Measurements from ENCODE around the gene CHD6. TPM values are rescaled to one million over a fixed set of nuclear protein-coding genes. Genes with fewer than 3 reads are reported as not detected.

The CHD6 gene
- total RNA-seq, 6 experiments from 2014 or later, result 24.7 to 28.9 (median 27.1) TPM

DNA sequence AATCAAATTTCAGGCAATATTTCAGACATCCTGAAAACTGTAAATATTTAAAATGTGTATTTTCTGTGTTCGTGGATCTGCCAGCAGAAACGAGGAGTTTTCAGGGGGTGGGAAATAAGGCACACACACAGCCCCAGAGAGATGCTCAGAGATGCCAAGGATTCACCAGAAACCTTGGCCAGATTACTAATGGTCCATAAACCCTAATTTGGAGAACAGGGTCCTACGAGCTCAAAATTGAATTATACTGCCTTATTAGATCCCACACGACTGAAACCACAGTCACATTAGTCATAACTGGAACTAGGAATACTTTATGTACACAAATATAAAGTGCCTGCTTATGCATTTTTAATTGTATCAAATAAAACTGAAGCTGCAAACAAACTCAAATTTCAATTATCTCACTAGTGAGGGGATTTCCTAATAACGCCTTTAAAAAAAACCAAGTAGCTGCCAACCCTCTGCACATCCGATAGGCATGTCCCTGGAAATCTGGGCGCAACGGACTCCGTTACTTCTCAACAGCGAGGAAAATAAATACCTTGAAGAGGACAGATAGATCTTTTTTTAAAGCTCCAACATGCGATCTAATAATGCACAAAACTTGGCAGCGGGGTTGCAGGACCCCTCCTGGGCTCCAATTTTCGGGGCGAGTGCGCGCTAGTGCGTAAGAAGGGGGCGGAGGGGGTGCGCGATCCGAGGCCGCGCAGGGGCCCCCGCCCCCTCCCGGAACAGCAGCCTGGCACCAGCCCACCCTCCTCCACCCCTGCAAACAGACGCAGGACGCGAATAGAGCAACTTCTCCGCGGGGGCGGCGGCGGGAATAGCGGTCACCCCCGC, 897 bp downstream of the CHD6 start:
- peaks cover 44% of the 10 kb centered on the region for H3K4me1 Mint-ChIP-seq (ENCODE audit: low read depth)
- peaks cover 5% of the 10 kb centered on the region for H3K27me3 Mint-ChIP-seq (ENCODE audit: insufficient read depth)
- peak overlapping the region; percentile 76 for H3K27ac Mint-ChIP-seq
- no peaks in the 10 kb centered on the region for H3K9me3 Mint-ChIP-seq
- H3K36me3 Mint-ChIP-seq (ENCODE audit: low read depth), result no peaks in the 10 kb centered on the region
- peak overlapping the region; percentile 98 for H3K4me3 Mint-ChIP-seq
- TF ChIP-seq, protein P1, sequence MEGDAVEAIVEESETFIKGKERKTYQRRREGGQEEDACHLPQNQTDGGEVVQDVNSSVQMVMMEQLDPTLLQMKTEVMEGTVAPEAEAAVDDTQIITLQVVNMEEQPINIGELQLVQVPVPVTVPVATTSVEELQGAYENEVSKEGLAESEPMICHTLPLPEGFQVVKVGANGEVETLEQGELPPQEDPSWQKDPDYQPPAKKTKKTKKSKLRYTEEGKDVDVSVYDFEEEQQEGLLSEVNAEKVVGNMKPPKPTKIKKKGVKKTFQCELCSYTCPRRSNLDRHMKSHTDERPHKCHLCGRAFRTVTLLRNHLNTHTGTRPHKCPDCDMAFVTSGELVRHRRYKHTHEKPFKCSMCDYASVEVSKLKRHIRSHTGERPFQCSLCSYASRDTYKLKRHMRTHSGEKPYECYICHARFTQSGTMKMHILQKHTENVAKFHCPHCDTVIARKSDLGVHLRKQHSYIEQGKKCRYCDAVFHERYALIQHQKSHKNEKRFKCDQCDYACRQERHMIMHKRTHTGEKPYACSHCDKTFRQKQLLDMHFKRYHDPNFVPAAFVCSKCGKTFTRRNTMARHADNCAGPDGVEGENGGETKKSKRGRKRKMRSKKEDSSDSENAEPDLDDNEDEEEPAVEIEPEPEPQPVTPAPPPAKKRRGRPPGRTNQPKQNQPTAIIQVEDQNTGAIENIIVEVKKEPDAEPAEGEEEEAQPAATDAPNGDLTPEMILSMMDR (IDR thresholded peaks at IDR 0.05), result no peak
- peak; percentile 3 for DNase-seq

DNA sequence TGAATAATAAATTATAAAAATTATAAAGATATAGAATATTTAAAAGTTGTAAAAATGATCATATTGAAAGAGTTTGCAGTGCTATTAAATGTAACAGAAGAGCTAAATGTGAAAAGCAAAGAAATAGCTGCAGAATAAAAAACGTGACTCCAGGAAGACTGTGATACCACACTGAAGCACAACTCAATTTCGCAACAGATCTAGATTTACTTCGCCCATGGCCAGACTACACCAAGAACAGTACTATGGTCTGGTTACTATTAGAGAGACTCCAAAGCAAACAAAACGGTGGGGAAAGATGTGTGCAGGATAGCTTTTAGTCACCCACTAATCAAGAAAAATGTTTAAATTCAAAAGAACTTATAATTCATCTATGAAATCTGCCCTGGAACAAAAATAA, 1.9 kb downstream of the CHD6 start:
- Mint-ChIP-seq H3K9me3 (no peaks in the 10 kb centered on the region), H3K27ac (no peak overlapping the region), H3K36me3 (ENCODE audit: low read depth) (no peaks in the 10 kb centered on the region), H3K4me3 (peak overlapping the region; percentile 98), H3K27me3 (ENCODE audit: insufficient read depth) (peaks cover 4% of the 10 kb centered on the region; the same call in 1 of the 2 replicates), H3K4me1 (ENCODE audit: low read depth) (peaks cover 44% of the 10 kb centered on the region)
- DNase-seq, result no peak
- TF ChIP-seq, protein P1 (IDR thresholded peaks at IDR 0.05), result no peak

DNA sequence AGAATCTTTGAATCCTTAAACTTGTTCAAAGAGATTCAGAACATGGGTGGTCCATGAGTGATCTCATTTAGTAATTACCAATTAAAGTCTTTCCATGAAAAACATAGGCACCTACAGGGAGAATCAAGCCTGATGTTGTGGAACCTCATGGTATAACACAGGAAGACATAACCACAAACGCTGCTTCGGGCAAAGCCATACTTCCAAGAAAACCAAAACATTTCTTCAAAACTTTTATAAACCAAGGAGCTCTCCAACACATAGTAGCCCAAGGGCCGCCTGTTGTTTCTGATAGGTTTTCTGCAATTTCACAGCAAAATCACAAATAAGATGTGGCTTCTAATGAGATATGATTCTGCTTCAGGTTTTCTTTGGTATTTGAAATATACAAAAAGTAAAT, 2.5 kb downstream of the CHD6 start:
- Mint-ChIP-seq H3K4me3 (no peak overlapping the region), H3K36me3 (ENCODE audit: low read depth) (no peaks in the 10 kb centered on the region), H3K27me3 (ENCODE audit: insufficient read depth) (peaks cover under 1% of the 10 kb centered on the region; the same call in 1 of the 2 replicates), H3K27ac (no peak overlapping the region), H3K9me3 (no peaks in the 10 kb centered on the region), H3K4me1 (ENCODE audit: low read depth) (peaks cover 44% of the 10 kb centered on the region)
- no peak for DNase-seq
- TF ChIP-seq, protein P1 (IDR thresholded peaks at IDR 0.05), result no peak

DNA sequence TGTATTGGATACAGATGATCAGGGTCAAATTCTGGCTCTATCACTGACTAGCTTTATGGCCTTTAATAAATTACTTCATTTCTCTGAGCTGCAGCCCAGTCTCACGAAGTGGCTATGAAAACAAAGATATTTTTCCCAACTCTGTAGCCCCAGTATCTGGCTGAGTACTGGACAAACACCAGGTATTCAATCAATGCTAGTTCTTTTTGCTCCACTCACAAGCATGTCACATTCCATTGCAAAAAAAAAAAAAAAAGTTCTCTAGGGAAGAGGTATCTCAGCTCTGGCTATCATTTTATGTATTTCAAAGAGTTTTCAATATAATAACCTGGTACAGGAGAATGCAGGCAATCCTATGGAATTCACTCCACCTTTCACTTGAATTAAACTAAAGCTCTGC, 3.1 kb downstream of the CHD6 start:
- no peak for DNase-seq
- Mint-ChIP-seq H3K36me3 (ENCODE audit: low read depth) (no peaks in the 10 kb centered on the region), H3K27me3 (ENCODE audit: insufficient read depth) (no peaks in the 10 kb centered on the region; the same call in 1 of the 2 replicates), H3K4me3 (no peak overlapping the region), H3K27ac (no peak overlapping the region), H3K4me1 (ENCODE audit: low read depth) (peaks cover 45% of the 10 kb centered on the region), H3K9me3 (no peaks in the 10 kb centered on the region)
- TF ChIP-seq, protein P1 (IDR thresholded peaks at IDR 0.05), result no peak

DNA sequence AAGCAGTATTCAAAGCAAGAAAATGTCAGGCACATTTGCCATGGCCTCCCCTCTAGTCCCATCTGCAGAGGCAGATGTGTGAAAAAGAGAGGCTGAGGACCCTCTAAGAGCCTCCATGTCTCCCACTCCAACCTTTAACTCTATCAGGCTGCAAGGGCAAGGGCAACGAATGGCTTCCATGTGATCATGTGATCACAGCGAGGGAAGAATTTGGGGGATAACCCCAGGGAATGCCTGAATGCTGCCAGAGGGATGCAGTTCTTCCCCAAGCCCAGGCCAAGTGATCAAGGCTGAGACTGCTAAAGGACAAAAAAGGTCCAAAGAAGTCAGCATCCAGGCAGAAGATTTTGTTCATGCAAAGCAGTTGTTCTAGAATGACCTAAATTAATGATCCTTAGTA, 4.9 kb downstream of the CHD6 start:
- no peaks in the 10 kb centered on the region for H3K9me3 Mint-ChIP-seq
- H3K27me3 Mint-ChIP-seq (ENCODE audit: insufficient read depth), result no peaks in the 10 kb centered on the region
- H3K27ac Mint-ChIP-seq, result no peak overlapping the region
- TF ChIP-seq, protein P1 (IDR thresholded peaks at IDR 0.05), result no peak
- no peak for DNase-seq
- no peak overlapping the region for H3K4me3 Mint-ChIP-seq
- H3K4me1 Mint-ChIP-seq (ENCODE audit: low read depth), result peaks cover 50% of the 10 kb centered on the region
- H3K36me3 Mint-ChIP-seq (ENCODE audit: low read depth), result no peaks in the 10 kb centered on the region

Measured in HFFc6 (cell line).